NT2/D1 (cell line): ENCODE results near the gene FOXD4.
"Not testable (repeated sequence)": the region's sequence is repeated elsewhere in the genome, so short reads cannot be mapped to it uniquely, and the experiment has no call there.

Source experiments
- SUZ12 ChIP-seq: IDR thresholded peaks from 2 replicates; pipeline ENCODE4 v1.6.1; 2011; ENCODE audit not compliant: insufficient read length, insufficient read depth; ENCODE audit errors: extremely low read depth
- YY1 ChIP-seq: IDR thresholded peaks from 2 replicates; pipeline ENCODE4 v1.6.1; 2011; ENCODE audit not compliant: insufficient read length, insufficient read depth

DNA sequence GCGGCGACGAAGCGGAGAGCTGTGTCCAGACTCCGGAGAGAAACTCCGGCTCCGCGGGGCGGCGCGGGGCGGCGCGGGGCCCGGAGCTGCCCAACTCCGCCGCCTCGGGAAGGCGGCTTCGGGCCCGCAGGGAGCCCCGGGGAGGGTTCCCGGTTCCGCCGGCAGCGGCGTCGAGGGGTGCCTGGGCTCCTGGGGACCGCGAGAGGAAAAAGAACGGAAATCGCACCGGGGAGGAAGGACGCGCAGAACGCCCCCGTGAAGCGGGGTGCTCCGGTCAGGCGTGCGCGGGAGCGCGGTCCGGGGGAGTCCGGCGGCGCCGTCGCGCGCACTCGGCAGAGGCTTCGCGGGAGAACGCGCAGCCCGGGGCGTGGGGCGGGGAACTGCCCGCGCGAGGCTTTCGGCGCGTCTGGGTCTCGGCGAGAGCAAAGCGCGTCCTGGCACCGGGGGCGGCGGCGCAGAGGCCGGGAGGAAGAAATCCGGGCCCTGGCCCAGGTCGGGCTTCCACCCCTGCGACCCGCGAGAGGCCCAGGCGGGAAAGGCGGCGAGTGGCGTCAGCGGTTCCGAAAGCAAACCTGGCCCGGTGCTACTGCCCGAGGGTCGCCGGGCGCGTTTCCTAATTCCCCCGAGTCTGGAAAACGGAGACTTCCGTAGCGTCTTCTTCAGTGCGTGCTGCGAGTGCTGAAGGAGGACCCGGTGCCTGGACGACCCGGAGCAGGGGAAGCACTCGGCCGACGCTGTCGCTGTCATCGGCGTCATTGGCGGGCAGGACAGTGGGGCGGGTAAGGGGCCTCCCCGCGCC is 4.5 kb downstream of the FOXD4 start:
- TF ChIP-seq YY1, SUZ12: not testable (repeated sequence)
